ENCODE data around the gene BAHCC1. TPM values are rescaled to one million over a fixed set of nuclear protein-coding genes. Genes with fewer than 3 reads are reported as not detected.
A peak's percentile ranks its signal among the peaks of the same experiment; 100 is the strongest.

BAHCC1 gene
- total and polyA plus RNA-seq, 9 of the 15 experiments (the other 6 are each of a cell fraction or from before 2014, with no cell fraction given) = 0.14 to 26.9 (median 5.0) TPM

GRCh38 chr17:81511804-81512561 is 116.7 kb downstream of the BAHCC1 start (continued):
- TF ChIP-seq ATF2 (CRISPR knock-in tag; IDR thresholded peaks at IDR 0.05) (peak; percentile 74), GABPB1 (CRISPR knock-in tag; IDR thresholded peaks at IDR 0.05) (no peak; the same call in 1 of the 2 replicates), NELFE (IDR thresholded peaks at IDR 0.05; ENCODE audit: insufficient read depth, insufficient read length) (no peak), SREBF2 (CRISPR knock-in tag; IDR thresholded peaks at IDR 0.05) (no peak), ARHGAP35 (IDR thresholded peaks at IDR 0.05; ENCODE audit: partially characterized antibody) (peak; percentile 20), CREB5 (CRISPR knock-in tag; IDR thresholded peaks at IDR 0.05) (no peak), POLR2G (IDR thresholded peaks at IDR 0.05; ENCODE audit: low read depth, low read length) (peak; percentile 95), TBL1XR1 (IDR thresholded peaks at IDR 0.05; ENCODE audit: low read length in 2 of 2) (peak in 1 of 2 experiments; percentile 29; a peak in 1 of 4 replicates), ZNF253 (CRISPR knock-in tag; conservative IDR thresholded peaks at IDR 0.05) (no peak), ZFP36 (IDR thresholded peaks at IDR 0.05; ENCODE audit: low read depth, low read length, partially characterized antibody) (no peak), THRB (CRISPR knock-in tag; conservative IDR thresholded peaks at IDR 0.05) (peak; percentile 91), HDGF (IDR thresholded peaks at IDR 0.05) (no peak), HMG20A (CRISPR knock-in tag; conservative IDR thresholded peaks at IDR 0.05) (no peak), EP400 (IDR thresholded peaks at IDR 0.05) (no peak), MCM5 (IDR thresholded peaks at IDR 0.05; ENCODE audit: low read depth) (no peak), ZBTB33 (CRISPR knock-in tag; IDR thresholded peaks at IDR 0.05) (no peak), EWSR1 (IDR thresholded peaks at IDR 0.05; ENCODE audit: borderline replicate concordance, low read depth, partially characterized antibody) (no peak), KAT2B (IDR thresholded peaks at IDR 0.05; ENCODE audit: low read depth, low read length) (no peak), HNRNPK (IDR thresholded peaks at IDR 0.05; ENCODE audit: low read depth, low read length, poor library complexity, severe bottlenecking) (no peak), SMAD2 (IDR thresholded peaks at IDR 0.05; ENCODE audit: low read depth, low read length) (no peak)
- TF ChIP-seq, protein P1, sequence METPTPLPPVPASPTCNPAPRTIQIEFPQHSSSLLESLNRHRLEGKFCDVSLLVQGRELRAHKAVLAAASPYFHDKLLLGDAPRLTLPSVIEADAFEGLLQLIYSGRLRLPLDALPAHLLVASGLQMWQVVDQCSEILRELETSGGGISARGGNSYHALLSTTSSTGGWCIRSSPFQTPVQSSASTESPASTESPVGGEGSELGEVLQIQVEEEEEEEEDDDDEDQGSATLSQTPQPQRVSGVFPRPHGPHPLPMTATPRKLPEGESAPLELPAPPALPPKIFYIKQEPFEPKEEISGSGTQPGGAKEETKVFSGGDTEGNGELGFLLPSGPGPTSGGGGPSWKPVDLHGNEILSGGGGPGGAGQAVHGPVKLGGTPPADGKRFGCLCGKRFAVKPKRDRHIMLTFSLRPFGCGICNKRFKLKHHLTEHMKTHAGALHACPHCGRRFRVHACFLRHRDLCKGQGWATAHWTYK (CRISPR knock-in tag; IDR thresholded peaks at IDR 0.05) = 0 out of 2 replicates have a peak, but pooled peaks have one; percentile 28
